ENCODE data around the gene IVNS1ABP.

The IVNS1ABP gene

GRCh38 chr1:185281245-185281644 is 35.8 kb downstream of the IVNS1ABP start:
- TF ChIP-seq CTCF (conservative IDR thresholded peaks at IDR 0.05) = no peak
- no peak overlapping the region for H3K27ac ChIP-seq

GRCh38 chr1:185280589-185280988 is 36.5 kb downstream of the IVNS1ABP start:
- TF ChIP-seq CTCF (conservative IDR thresholded peaks at IDR 0.05) = no peak
- no peak overlapping the region for H3K27ac ChIP-seq

- no peak overlapping the region for H3K27ac ChIP-seq
- TF ChIP-seq CTCF (conservative IDR thresholded peaks at IDR 0.05) = no peak
Observed at GRCh38 chr1:185279571-185279970, 37.5 kb downstream of the IVNS1ABP start.

GRCh38 chr1:185271921-185272320 is 45.1 kb downstream of the IVNS1ABP start:
- no peak overlapping the region for H3K27ac ChIP-seq
- TF ChIP-seq CTCF (conservative IDR thresholded peaks at IDR 0.05) = no peak

- H3K27ac ChIP-seq = no peak overlapping the region
- no peak for TF ChIP-seq CTCF (conservative IDR thresholded peaks at IDR 0.05)
Observed at GRCh38 chr1:185268352-185268751, 48.7 kb downstream of the IVNS1ABP start.

- TF ChIP-seq CTCF (conservative IDR thresholded peaks at IDR 0.05) = no peak
- no peak overlapping the region for H3K27ac ChIP-seq
Observed at GRCh38 chr1:185267701-185268100, 49.3 kb downstream of the IVNS1ABP start.

GRCh38 chr1:185267301-185267700 is 49.7 kb downstream of the IVNS1ABP start:
- no peak overlapping the region for H3K27ac ChIP-seq
- no peak for TF ChIP-seq CTCF (conservative IDR thresholded peaks at IDR 0.05)

GRCh38 chr1:185265314-185265713 is 51.7 kb downstream of the IVNS1ABP start:
- H3K27ac ChIP-seq = no peak overlapping the region
- no peak for TF ChIP-seq CTCF (conservative IDR thresholded peaks at IDR 0.05)

Data from VCaP (cell line).